Occipital lobe (tissue), 2 donors: ENCODE data around the gene GPR15LG. TPM values are rescaled to one million over a fixed set of nuclear protein-coding genes. Genes with fewer than 3 reads are reported as not detected.
A peak's percentile ranks its signal among the peaks of the same experiment; 100 is the strongest.
"Not testable (repeated sequence)": the region's sequence is repeated elsewhere in the genome, so short reads cannot be mapped to it uniquely, and the experiment has no call there.

Experiments
- DNase-seq: peaks from one replicate; lab custom pipeline; 2025; lab: John Stamatoyannopoulos, UW
- total RNA-seq: library from RNA; depleted of rRNA; stranded (reverse); fragments of >200 nt; gene quantifications from one replicate; pipeline ENCODE4 v1.2.3, GENCODE V29; 2014

GPR15LG gene
- total RNA-seq: not detected

DNA sequence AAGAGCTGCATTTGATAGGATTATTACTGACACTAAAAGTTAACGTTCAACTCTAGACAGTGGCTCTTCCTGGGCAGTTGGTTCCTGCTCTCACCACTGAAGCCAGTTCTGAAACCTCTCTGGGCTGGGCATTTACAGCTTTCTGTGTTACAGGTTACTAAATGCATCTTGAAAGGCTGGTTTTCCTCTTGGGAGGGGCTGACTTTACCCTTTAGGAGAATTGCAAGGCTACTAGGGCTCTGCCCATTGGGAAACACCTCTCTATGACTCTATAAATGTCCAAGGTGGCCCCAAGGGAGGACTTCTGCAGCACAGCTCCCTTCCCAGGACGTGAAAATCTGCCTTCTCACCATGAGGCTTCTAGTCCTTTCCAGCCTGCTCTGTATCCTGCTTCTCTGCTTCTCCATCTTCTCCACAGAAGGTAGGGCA is at the start of gene GPR15LG:
GPR15LG (plus strand) TSS at position 301 of the 429 bp plus-strand sequence; CDS start at position 352, 51 bp downstream.
- no peak for DNase-seq

DNA sequence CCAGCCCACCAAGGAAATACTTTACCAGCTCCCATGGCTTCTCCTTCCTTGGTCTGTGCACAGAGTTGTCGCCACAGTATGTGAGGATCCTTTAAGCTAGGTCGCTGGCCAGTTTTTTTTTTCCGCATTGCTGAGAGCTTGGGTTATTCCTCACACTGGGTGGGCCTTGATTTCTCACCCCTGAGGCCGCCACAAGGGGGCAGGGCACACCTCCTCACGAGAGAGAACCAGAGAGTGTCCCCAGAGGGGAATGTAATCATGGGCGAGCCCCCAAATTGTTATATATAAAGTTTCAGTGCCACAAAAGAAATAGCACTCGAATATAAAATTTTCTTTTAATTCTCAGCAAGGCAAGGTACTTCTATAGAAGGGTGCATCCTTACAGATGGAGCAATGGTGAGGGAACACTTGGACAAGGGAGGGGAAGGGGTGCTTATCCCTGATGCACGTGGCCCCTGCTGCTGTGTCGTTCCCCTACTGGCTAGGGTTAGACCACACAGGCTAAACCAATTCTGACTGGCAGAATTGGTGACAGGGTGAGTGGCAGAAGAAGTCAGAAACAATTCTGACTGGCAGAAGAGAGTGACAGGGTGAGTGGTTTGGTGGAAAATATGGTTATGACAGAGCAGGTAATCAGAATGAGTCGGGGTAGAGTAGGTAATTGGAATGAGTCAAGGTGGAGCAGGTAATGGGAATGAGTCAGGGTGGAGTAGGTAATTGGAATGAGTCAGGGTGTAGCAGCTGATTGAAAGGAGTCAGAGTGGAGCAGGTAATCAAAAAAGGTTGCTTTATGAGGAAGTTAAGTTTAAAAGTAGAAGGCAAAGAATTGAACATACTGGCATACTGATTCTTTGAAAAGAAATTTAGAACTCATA is 47.5 kb upstream of the GPR15LG start:
- DNase-seq: not testable (repeated sequence)

DNA sequence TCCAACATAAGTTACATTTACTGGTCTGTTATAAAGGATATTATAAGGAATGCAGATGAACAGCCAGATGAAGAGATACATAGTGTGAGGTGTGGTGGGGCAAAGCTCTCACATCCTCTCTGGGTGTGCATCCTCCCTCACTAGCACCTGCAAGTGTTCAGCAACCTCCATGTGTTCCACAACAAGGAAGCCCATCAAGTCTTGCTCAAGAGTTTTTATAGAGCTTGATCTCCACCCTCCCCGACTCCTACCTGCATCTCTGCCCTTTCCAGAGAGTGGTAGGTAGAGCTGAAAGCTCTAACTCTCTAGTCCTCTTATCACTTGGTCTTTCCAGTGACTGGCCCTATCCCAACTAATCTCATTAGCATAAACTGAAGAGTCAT is 46.8 kb upstream of the GPR15LG start:
- DNase-seq: no peak

DNA sequence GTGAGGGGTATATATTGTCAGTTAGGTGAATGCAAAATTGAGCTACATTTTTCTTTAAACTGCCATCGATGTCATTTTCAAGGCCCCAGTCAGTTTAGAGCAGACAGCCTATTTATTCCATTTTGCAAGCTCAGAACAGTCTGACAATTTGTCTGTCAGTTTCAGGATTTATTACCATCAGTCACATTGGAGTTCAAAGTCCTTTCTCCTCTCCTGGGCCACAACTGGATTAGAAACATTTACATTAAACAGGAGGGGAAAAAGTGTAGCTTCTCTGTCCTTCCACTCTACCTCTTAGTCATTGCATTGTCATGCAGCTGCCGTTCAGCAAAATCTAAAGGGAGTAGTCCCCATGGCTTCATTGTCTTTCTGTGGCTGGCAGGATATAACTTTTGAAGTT is 37.8 kb upstream of the GPR15LG start:
- DNase-seq: no peak

- no peak for DNase-seq
Measured at GRCh38 chr10:84137811-84138210, 35.8 kb upstream of the GPR15LG start.

GRCh38 chr10:84138478-84139125 is 35.0 kb upstream of the GPR15LG start:
- DNase-seq: no peak

GRCh38 chr10:84139126-84140035 is 34.2 kb upstream of the GPR15LG start, which contains the start of gene GHITM:
GHITM (plus strand) TSS chr10:84139509; CDS start chr10:84141501, 1,992 bp downstream.
- peak; percentile 98 for DNase-seq

DNA sequence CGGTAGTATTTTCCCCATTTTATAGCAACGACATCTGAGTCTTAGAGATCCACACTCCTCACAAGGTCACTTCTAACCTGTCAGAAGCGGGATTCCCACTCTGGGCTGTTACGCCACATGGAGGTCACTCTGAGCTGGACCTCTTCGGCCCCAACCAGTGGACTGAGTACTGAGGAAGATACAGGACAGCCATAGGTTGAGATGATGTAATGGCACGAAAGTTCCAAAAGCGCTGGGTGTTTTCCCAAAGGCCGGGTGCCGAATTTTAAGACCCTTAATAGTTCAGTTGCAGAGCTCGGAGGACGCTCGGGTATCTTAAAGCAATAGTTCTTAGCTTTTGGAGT is 33.6 kb upstream of the GPR15LG start:
- no peak for DNase-seq

DNA sequence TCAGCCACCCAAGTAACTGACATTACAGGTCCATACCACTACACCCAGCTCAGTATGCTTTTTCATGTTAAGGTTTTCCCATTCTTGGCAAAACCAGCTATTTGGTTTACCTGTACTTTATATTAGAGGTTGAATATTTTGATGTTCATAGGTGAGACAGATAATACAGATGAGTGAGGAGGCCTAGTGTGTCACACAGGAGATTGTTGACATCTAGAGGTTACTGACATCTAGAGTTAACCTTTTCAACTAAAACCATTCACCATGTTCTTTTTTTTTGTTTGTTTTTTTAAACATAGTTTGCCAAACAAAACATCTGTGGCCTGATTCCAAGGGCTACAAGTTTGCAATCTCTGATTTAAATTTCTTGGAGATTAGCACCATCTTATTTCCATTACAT is 26.3 kb upstream of the GPR15LG start:
- DNase-seq: no peak

DNA sequence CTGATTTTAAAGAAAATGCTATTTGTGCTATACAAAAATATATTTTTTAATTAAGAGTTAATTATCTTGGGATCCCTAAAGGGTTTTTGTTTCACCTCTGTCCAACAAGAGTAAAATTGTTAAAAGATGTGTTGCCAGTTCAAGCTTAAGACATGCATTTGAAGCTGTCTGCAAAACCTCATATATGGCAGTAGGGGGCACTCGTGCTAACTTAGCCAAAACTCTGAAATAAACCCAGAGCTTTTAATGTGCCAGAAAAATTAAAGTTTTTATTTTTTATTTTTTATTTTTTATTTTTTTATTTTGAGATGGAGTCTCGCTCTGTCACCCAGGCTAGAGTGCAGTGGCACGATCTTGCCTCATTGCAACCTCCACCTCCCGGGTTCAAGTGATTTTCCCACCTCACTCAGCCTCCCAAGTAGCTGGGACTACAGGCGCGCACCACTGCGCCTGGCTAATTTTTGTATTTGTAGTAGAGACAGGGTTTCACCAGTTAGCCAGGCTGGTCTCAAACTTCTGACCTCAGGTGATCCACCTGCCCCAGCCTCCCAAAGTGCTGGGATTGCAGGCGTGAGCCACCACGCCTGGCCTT is 25.5 kb upstream of the GPR15LG start:
- not testable (repeated sequence) for DNase-seq

- no peak for DNase-seq
Measured at GRCh38 chr10:84149854-84150253, 23.7 kb upstream of the GPR15LG start.

GRCh38 chr10:84152769-84153168 is 20.8 kb upstream of the GPR15LG start:
- DNase-seq: no peak

DNA sequence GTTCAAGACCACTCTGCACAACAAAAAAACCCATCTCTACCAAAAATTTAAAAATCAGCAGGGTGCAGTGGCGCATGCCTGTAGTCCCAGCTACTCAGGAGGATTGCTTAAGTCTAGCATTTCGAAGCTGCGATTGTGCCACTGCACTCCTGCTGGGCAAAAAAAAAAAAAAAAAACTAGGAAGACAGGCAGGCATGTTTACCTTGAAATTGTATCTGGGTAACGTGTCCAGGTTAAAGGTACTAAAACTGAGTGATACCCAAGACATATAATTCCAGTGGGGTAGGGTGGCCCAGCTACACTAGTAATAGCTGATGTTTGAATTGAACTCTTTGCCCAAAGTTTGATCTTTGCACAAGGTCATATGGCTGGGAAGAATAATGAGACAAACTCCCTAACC is 18.1 kb upstream of the GPR15LG start:
- DNase-seq: no peak

DNA sequence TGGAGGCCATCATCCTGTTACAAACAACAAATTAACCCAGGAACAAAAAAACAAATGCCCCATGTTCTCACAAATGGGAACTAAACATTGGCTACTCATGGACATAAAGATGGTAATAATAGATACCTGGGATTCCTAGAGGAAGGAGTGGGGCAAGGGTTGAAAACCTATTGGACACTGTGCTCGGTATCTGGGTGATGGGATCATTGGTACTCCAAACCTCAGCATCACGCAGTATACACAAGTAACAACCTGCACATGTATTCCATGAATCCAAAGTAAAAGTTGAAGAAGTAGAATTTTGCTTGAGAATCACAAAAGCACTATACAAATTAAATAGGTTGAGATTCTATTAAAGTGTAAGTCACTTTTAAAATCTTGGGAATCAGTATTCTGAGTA is 17.6 kb upstream of the GPR15LG start:
- no peak for DNase-seq

GRCh38 chr10:84156768-84157167 is 16.8 kb upstream of the GPR15LG start:
- no peak for DNase-seq

- no peak for DNase-seq
Measured at GRCh38 chr10:84158061-84158460, 15.5 kb upstream of the GPR15LG start.

- no peak for DNase-seq
Measured at GRCh38 chr10:84158550-84158949, 15.1 kb upstream of the GPR15LG start.

DNA sequence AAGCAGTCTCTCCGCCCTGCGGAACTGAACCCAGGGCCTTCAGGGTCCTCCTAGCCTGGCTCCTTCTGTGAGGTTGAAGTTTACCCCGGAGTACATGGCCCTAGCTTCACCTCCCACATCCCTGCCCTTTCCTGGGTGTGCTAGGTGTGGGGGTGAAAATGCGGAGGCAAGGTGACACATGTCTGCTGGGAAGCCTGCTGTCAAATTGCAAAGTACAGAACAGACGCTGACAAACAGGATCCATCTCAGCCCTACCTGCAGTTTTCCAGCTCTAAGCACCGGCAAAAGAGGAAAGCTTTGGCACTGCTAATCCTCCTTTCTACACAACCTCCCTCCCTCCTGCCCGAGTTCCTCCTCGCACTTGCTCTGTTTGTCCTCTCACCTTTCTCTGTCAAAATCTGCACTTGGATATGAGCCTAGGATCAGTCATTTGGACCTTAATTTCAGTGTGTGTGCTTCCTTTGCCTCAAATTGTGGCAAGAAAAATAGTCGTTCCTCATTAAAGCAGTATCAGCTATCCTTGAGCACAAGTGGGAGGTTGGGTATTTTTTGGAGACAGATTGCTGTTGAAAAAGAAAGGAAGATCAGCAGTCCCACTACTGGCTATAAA is 14.4 kb upstream of the GPR15LG start:
- no peak for DNase-seq

DNA sequence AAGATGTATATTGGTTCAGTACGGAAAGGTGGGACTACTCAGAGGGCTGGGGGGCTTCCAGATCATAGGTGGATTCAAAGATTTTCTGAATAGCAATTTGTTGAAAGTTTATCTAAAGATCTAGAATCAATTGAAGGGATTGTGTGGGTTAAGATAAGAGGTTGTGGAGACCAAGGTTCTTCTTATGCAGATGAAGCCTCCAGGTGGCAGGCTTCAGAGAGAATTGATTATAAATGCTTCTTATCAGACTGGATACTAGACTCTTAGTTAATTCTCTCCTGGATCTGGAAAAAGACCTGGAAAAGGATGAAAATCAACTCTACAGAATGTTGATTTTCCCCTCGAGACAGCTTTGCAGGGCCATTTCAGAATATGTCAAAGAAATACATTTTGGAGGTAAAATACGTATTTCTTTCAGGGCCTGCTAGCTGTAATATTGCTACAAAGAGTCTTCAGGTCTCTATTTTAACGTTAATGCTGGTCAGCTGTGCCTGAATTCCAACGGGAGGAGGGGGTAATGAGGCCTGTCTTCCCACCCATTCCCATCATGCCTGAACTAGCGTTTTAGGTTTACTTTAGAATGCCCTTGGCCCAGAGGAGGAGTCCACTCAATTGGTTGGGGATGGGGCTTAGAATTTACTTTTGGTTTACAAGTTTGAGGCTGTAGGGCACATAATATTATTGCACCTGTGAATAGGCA is 12.8 kb upstream of the GPR15LG start:
- no peak for DNase-seq

GRCh38 chr10:84163996-84164395 is 9.6 kb upstream of the GPR15LG start:
- no peak for DNase-seq
